Gastrocnemius medialis (tissue), 4 donors: ENCODE data around the gene NODAL. TPM values are rescaled to one million over a fixed set of nuclear protein-coding genes. Genes with fewer than 3 reads are reported as not detected.
A peak's percentile ranks its signal among the peaks of the same experiment; 100 is the strongest.

Experiments
- ATAC-seq, 2 donors: fragments of 150-250 bp; one replicate each; pipeline ENCODE4 v1.9.1; 2016
- DNase-seq, 2 donors: peaks; one replicate each; pipeline ENCODE4 v3.0.0-alpha.2; 2019
- H3K27ac ChIP-seq, 4 donors: fragments of 200-600 bp; sonication (generic); 1 replicate in 1 of 4; 2 replicates in 3 of 4; pipeline ENCODE4 v1.5.1; 2016 to 2018; ENCODE audit warnings: mild to moderate bottlenecking in 2 of 4, moderate library complexity in 1 of 4
- H3K27me3 ChIP-seq, 3 donors: fragments of 200-600 bp; sonication (generic) in 2 of 3; 1 replicate in 1 of 3; 2 replicates in 2 of 3; pipeline versions ENCODE4 v1.5.1 to v1.6.0; 2016 to 2019; ENCODE audit warnings: mild to moderate bottlenecking in 1 of 3, moderate library complexity in 1 of 3
- H3K36me3 ChIP-seq, 2 donors: fragments of 200-600 bp; sonication (generic) in 1 of 2; one replicate each; pipeline ENCODE4 v1.5.1; 2017 to 2018
- H3K4me1 ChIP-seq, 2 donors: fragments of 200-600 bp; sonication (generic) in 1 of 2; one replicate each; pipeline ENCODE4 v1.5.1; 2016 to 2017; ENCODE audit warnings: mild to moderate bottlenecking in 2 of 2
- H3K4me3 ChIP-seq, 4 donors: fragments of 200-600 bp; sonication (generic) in 3 of 4; 1 replicate in 1 of 4; 2 replicates in 3 of 4; pipeline ENCODE4 v1.5.1; 2016 to 2019; ENCODE audit warnings: mild to moderate bottlenecking in 2 of 4
- H3K9me3 ChIP-seq, 3 donors: fragments of 200-600 bp; sonication (generic) in 2 of 3; 1 replicate in 1 of 3; 2 replicates in 2 of 3; pipeline ENCODE4 v1.5.1; 2016 to 2019
- CTCF ChIP-seq, 5 experiments: fragments of 450-650 bp in 3 of 5; fragments of 200-600 bp in 2 of 5; sonication (generic) in 2 of 5; IDR thresholded peaks in 4 of 5; conservative IDR thresholded peaks in 1 of 5; 1 replicate in 4 of 5; 2 replicates in 1 of 5; pipeline ENCODE4 v1.5.1; 2016 to 2019; ENCODE audit warnings: antibody characterized with exemption in 5 of 5, mild to moderate bottlenecking in 3 of 5, moderate library complexity in 3 of 5
- POLR2A ChIP-seq, 2 donors: fragments of 450-650 bp; IDR thresholded peaks; one replicate each; pipeline ENCODE4 v1.6.1; 2017; ENCODE audit warnings: antibody characterized with exemption in 2 of 2, mild to moderate bottlenecking in 2 of 2, moderate library complexity in 2 of 2
- in situ Hi-C, 4 donors: fragments of 200-750 bp; cut with MboI; loops; one replicate each; pipeline versions ENCODE4 v1.15.0 to v1.8.0; 2017; ENCODE audit warnings: low sequenced_read_pairs in 4 of 4
- intact Hi-C: fragments of 100-400 bp; cut with DNase I; formaldehyde crosslinking; loops from one replicate; pipeline ENCODE4 v1.15.1; 2023; ENCODE audit warnings: low total_unique reads
- total RNA-seq, 4 donors: library from RNA; depleted of rRNA; stranded (reverse); fragments of >200 nt; gene quantifications; one replicate each; pipeline versions ENCODE4 v1.1.0 to v1.2.3, GENCODE V29; 2016

Gene NODAL
- total RNA-seq, 4 donors from 2014 or later: not detected

- Histone ChIP-seq H3K36me3 (no peaks in the 10 kb centered on the region), H3K27me3 (no peaks in the 10 kb centered on the region), H3K9me3 (no peaks in the 10 kb centered on the region), H3K4me1 (peaks cover 14 to 16% of the 10 kb centered on the region in 2 donors), H3K27ac (no peak overlapping the region), H3K4me3 (no peak overlapping the region)
- TF ChIP-seq CTCF (IDR thresholded peaks at IDR 0.05 in 4 of 5, conservative IDR thresholded peaks at IDR 0.05 in 1 of 5): no peak
- no peak for TF ChIP-seq POLR2A (IDR thresholded peaks at IDR 0.05)
- in situ Hi-C loops: loop anchor here in 1 of 4 donors (10.0 to 25.0 kb wide), 2 partner anchors 49 to 296 kb away; no protein-coding TSS in a partner anchor
- intact Hi-C loops: no loop called here
- DNase-seq (no peak), ATAC-seq (no peak)
Measured at GRCh38 chr10:70465832-70466231, 24.4 kb upstream of the NODAL start.

- intact Hi-C loops: no loop called here
- no peak for ATAC-seq
Measured at GRCh38 chr10:70465278-70465677, 23.8 kb upstream of the NODAL start.

GRCh38 chr10:70462349-70462984, 21.0 kb upstream of the NODAL start:
- ATAC-seq: peak; percentile 34 to 57
- no peaks in the 10 kb centered on the region for H3K9me3 ChIP-seq
- H3K4me1 ChIP-seq: peaks cover 13 to 23% of the 10 kb centered on the region in 2 donors
- H3K27ac ChIP-seq: peak overlapping the region in 2 of 4 donors; percentile 35 to 43
- H3K36me3 ChIP-seq: no peaks in the 10 kb centered on the region
- DNase-seq: peak; percentile 50 to 86
- no peaks in the 10 kb centered on the region for H3K27me3 ChIP-seq
- intact Hi-C loops: no loop called here
- H3K4me3 ChIP-seq: no peak overlapping the region
- in situ Hi-C loops: loop anchor here in 3 of 4 donors (5.0 to 25.0 kb wide), 5 partner anchors 52 to 300 kb away; no protein-coding TSS in a partner anchor
- no peak for TF ChIP-seq POLR2A (IDR thresholded peaks at IDR 0.05)
- no peak for TF ChIP-seq CTCF (IDR thresholded peaks at IDR 0.05 in 4 of 5, conservative IDR thresholded peaks at IDR 0.05 in 1 of 5)

More at GRCh38 chr10:70465278-70465677, 23.8 kb upstream of the NODAL start:
- no peaks in the 10 kb centered on the region for H3K36me3 ChIP-seq
- no peaks in the 10 kb centered on the region for H3K9me3 ChIP-seq
- no peak overlapping the region for H3K27ac ChIP-seq
- DNase-seq: no peak
- in situ Hi-C loops: loop anchor here in 1 of 4 donors (10.0 to 25.0 kb wide), 2 partner anchors 50 to 297 kb away; no protein-coding TSS in a partner anchor
- H3K4me3 ChIP-seq: no peak overlapping the region
- H3K27me3 ChIP-seq: no peaks in the 10 kb centered on the region
- H3K4me1 ChIP-seq: peaks cover 14 to 16% of the 10 kb centered on the region in 2 donors
- TF ChIP-seq POLR2A (IDR thresholded peaks at IDR 0.05): no peak
- TF ChIP-seq CTCF (IDR thresholded peaks at IDR 0.05 in 4 of 5, conservative IDR thresholded peaks at IDR 0.05 in 1 of 5): no peak

- no peaks in the 10 kb centered on the region for H3K36me3 ChIP-seq
- DNase-seq (peak; percentile 37 to 60), ATAC-seq (peak; percentile 56 to 67)
- peak overlapping the region in 2 of 4 donors; percentile 9 to 87 for H3K27ac ChIP-seq
- intact Hi-C loops: loop anchor here (1.0 to 2.0 kb wide), 3 partner anchors 47 to 297 kb away; no protein-coding TSS in a partner anchor
- H3K4me3 ChIP-seq: no peak overlapping the region
- in situ Hi-C loops: loop anchor here in 3 of 4 donors (5.0 to 25.0 kb wide), 5 partner anchors 53 to 301 kb away; no protein-coding TSS in a partner anchor
- H3K27me3 ChIP-seq: no peaks in the 10 kb centered on the region
- H3K9me3 ChIP-seq: no peaks in the 10 kb centered on the region
- peaks cover 13 to 23% of the 10 kb centered on the region in 2 donors for H3K4me1 ChIP-seq
- TF ChIP-seq POLR2A (IDR thresholded peaks at IDR 0.05) (no peak), CTCF (IDR thresholded peaks at IDR 0.05 in 4 of 5, conservative IDR thresholded peaks at IDR 0.05 in 1 of 5) (peak; percentile 82 to 93 (median 87))
Measured at GRCh38 chr10:70461397-70462348, 20.2 kb upstream of the NODAL start.
